Activated CD4-positive, alpha-beta T cell treated with anti-CD3 and anti-CD28 coated beads, Interleukin-2, amount 50 U/mL, for 16 hours (primary cell): ENCODE measurements around the gene HELT.
A peak's percentile ranks its signal among the peaks of the same experiment; 100 is the strongest.
"Not testable (repeated sequence)": the region's sequence is repeated elsewhere in the genome, so short reads cannot be mapped to it uniquely, and the experiment has no call there.

ENCODE experiments used
- DNase-seq: peaks from one replicate; pipeline ENCODE4 v3.0.0-alpha.2; 2020

The HELT gene, protein sequence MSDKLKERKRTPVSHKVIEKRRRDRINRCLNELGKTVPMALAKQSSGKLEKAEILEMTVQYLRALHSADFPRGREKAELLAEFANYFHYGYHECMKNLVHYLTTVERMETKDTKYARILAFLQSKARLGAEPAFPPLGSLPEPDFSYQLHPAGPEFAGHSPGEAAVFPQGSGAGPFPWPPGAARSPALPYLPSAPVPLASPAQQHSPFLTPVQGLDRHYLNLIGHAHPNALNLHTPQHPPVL

GRCh38 chr4:185017964-185018772 lies at the start of gene HELT:
TSS of gene HELT (plus strand) at chr4:185018490. CDS start at chr4:185018929, 439 bp downstream.
- DNase-seq = no peak

DNA sequence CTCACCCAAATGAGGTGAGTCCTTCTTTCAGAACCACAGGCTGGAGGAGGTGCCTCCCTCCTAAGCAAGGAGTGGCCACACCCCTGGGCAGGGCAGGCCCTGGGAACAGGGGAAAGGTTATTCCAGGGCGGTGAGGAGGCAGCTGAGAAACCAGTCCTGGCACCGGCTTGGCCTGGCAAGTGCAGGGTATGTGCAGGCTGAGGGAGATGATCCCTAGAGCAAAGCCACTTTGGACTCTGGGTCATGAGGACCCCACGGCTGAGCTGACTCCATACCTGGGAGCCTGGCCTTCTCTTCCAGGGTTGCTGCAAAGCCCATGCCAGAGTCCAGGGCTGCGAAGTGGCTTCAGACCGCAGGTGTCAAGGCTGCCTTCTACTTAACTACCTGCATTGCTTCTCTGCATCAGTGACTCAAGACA lies 49.5 kb upstream of the HELT start:
- DNase-seq = no peak

DNA sequence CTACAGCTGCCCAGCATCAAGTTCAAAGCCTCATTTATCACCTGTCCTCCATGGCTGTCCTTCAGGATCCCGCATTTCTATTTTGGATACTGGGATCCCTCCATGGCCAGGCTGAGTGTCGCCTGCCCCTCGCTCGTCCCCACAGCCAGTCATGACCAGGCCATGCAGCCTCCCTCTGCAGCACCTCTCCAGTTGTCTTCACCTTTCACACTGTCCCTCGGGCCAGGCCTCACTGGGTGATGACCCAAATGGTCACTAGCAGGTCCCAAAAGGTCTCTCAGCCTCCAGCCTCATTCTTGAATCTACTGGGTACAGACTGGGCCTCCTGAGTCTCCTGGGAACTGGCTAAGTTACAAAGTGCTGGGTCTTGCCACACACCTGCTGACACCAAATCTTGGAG lies 48.7 kb upstream of the HELT start:
- DNase-seq = no peak

DNA sequence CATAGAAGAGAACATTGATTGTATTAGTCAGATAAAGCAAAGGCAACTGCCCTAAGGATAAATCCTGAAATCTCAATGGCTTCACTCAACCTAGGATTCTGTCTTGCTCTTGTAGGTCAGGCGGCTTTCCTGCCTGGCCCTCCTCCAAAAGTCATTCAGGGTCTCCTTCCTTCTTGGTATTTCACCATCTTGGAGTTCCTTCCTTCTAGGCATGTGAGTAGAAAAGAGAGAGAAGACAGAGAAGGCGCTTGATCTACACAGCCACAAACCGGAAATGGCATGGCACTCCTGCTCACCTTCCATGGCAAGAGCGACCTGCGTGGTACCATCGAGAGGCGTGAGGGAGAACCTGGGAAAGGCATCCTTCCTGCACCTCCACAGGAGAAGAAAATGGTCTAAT lies 45.3 kb upstream of the HELT start:
- DNase-seq = no peak

DNA sequence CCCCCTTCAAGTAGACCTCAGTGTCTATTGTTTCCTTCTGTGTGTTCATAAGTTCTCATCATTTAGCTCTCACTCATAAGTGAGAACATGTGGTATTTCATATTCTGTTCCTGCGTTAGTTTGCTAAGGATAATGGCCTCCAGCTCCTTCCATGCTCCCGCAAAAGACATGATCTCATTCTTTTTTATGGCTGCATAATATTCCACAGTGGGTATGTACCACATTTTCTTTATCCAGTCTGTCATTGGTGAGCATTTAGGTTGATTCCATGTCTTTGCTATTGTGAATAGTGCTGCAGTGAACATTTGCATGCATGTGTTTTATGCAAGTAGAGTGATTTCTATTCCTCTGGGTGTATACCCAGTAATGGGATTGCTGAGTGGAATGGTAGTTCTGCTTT lies 41.9 kb upstream of the HELT start:
- DNase-seq = not testable (repeated sequence)

- DNase-seq = no peak
Observed at GRCh38 chr4:184977747-184978146, 40.5 kb upstream of the HELT start.

GRCh38 chr4:184978211-184978610 lies 40.1 kb upstream of the HELT start:
- no peak for DNase-seq

DNA sequence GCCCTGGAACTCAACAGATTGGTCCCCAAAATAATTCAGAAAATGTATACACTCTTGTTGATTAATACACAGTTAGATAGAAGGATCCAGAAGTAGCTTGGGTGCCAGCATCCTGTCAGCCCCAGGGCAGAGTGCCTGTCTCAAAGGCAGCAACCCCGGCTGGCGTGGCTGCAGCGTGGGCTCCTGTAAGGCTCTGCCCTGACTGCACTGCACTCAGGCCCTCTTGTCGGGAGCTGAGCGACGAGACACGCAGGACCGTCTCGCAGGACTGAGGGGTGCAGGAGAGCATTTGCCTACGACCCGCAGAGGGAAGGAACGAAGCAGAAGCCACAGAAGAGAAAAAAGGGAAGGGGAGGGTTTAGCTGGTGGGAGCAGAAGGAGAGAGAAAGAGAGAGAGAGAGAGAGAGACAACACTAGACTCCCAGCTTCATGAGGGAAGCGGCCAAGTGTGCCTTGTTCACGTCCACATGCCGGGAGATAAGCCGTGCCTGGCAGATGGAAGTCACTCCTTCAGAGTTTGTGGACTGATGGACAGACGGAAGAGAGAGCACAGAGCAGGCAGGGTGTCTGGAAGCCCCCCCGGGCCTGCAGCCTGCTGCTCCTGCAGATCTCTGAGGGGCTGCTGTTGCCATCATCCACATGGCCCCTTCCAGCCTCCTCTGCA lies 38.7 kb upstream of the HELT start:
- no peak for DNase-seq

GRCh38 chr4:184980261-184980660 lies 38.0 kb upstream of the HELT start:
- DNase-seq = no peak

DNA sequence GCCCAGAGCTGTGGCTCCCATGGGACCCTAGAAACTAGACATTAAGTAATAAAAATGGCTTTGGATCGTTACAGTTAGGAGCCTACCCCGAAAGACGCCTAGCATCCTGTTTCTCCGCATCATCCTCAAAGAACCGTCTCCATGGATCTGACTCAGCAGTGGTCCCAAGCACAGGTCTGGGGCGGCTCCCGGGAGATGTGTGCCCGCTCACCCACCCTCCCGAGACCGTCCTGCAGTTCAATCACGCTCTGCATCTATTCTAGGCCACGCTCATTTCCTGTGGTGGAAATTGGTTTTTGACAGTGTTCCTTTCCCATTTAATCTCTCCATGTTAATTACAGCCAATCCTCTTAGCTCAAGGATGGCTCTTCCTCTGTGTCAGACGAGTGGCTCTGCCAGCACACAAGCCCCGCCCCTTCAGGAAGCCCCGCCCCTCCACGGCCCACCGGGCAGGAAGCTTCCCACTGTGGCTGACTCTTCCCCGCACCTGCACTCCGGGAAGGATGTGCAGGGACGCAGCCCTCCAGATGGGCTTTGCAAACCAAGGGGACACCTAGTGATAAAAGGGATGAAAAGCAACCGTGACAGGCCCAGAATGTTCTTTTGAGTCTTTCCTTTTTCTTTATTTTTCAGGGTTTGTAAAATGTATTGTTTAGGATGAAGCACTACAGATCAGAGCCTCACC lies 34.5 kb upstream of the HELT start:
- peak; percentile 57 for DNase-seq

GRCh38 chr4:184987493-184988031 lies 30.7 kb upstream of the HELT start:
- DNase-seq = no peak

- DNase-seq = no peak
Observed at GRCh38 chr4:184988611-184989010, 29.7 kb upstream of the HELT start.

GRCh38 chr4:184989283-184989682 lies 29.0 kb upstream of the HELT start:
- not testable (repeated sequence) for DNase-seq

- not testable (repeated sequence) for DNase-seq
Observed at GRCh38 chr4:184990131-184990530, 28.2 kb upstream of the HELT start.

GRCh38 chr4:184991860-184992259 lies 26.4 kb upstream of the HELT start:
- DNase-seq = no peak

DNA sequence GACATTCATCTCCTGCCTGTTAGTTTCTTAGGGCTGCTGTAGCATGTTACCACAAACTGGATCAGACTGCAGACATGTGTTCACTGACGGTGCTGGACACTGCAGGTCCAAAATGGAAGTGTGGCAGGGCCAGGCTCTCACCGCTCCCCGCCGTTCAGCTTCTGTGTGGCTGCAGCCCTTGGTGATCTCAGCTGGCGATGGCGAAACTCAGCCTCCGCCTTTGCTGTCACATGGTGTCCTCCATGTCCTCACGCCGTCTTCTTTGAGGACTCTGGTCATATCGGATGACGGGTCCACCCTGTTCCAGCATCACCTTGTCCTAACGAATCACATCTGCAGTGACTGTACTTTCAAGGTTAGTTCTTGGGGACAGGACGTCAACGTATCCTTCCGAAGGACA lies 25.9 kb upstream of the HELT start:
- DNase-seq = no peak

GRCh38 chr4:184993247-184993646 lies 25.0 kb upstream of the HELT start:
- DNase-seq = no peak

DNA sequence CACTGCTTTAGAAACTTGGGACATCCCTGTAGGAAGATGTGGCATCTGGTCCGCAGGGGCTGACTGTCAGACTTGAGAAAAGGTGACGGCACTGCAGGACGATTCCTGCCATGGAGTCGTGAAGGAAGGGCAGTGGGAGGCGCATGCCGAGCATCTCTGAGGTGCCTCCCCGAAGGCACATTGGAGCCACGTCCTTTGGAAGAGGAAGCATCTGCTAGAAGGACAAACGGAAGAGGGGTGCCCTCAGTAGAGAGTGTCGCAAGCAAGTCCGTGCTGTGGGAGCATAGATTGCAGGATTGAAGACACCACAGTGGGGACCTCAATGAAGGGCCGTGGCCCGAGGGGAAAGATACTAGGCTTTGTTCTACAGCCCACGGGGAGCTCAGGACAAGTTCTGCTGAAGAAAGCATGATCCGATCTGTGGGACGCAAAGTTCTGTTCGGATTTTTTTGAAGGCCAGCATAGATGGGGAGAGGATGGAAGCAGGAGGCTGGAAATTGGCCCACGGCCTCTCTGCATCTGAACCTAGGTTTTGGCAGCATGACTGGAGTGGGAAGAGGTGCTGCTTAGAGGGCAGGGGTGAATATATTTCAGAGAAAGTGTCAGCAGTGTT lies 24.2 kb upstream of the HELT start:
- DNase-seq = no peak

GRCh38 chr4:184994623-184995010 lies 23.7 kb upstream of the HELT start:
- DNase-seq = no peak

DNA sequence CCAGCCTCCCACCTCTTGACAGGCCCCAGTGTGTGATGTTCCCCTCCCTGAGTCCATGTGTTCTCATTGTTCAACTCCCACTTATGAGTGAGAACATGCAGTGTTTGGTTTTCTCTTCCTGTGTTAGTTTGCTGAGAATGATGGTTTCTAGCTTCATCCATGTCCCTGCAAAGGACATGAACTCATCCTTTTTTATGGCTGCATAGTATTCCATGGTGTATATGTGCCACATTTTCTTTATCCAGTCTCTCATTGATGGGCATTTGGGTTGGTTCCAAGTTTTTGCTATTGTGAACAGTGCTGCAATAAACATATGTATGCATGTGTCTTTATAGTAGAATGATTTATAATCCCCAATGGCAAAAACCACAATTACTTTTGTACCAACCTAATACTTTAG lies 20.6 kb upstream of the HELT start:
- DNase-seq = not testable (repeated sequence)

DNA sequence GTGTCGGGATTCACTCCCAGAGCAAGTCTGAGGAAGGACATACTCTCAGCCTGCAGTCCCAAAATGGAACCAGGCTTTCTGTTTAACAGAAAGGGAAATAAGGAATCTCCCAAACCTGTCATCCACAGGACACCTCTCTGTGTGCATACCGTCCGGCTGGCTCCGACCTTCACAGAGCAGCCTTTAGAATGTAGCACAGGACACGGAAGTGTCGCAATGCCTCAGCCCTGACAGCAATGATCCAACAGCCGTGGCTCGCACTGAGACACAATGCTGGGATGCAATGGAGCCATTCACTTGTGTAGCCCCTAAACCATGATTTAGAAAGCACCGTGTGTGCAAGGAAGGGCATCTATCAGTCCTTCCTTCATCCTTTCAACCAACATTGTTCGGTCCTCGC lies 15.5 kb upstream of the HELT start:
- DNase-seq = no peak

DNA sequence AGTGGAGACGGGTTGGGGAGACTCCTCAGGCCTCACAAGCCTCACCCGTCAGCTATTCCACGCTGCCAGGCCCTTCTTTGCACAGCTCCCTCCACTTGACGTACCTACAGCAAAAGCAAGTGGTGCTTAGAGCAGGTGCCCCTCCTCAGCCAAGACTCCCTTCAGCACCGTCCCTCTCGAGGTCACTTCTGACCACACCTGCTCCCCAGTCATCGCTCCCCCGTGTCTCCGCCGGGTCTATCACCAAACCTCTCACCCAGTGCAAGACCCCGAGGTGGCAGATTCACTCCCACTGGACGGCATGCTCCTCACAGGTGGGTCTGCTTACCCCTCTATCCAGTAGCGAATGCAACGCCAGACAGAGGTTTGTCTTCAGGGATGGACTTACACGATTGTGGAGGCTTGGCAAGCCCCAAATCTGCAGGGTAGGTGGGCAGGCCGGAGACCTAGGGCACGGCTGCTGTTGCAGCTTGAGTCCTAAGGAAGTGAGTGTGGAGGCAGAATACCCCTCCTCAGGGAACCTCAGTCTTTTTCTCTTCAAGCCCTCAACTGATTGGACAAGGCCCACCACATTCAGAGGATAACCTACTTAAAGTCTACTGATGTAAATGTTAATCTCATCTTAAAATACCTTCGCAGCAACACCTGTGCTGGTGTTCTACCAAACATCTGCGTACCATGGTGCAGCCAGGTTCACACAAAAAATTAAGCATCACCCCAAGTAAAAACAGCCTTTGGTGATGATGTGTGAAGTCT lies 14.5 kb upstream of the HELT start:
- no peak for DNase-seq
